ENCODE measurements around the gene BAHCC1.

GRCh38 chr17:81424151-81425017 lies 29.1 kb downstream of the BAHCC1 start:
- TF ChIP-seq PRDM15 (CRISPR knock-in tag; IDR thresholded peaks at IDR 0.05), result no peak
- TF ChIP-seq RAD21 (IDR thresholded peaks at IDR 0.05; ENCODE audit: insufficient read depth, low read depth, low read length), result no peak
- no peak for TF ChIP-seq ELK1 (IDR thresholded peaks at IDR 0.05; ENCODE audit: low read depth, low read length)
- no peak for TF ChIP-seq USF2 (IDR thresholded peaks at IDR 0.05; ENCODE audit: borderline replicate concordance, low read depth, low read length)
- TF ChIP-seq KDM1A (IDR thresholded peaks at IDR 0.05; ENCODE audit: borderline replicate concordance), result no peak
- TF ChIP-seq TAF1 (IDR thresholded peaks at IDR 0.05; ENCODE audit: borderline replicate concordance, low read depth, low read length), result no peak
- no peak for TF ChIP-seq CTCF (IDR thresholded peaks at IDR 0.05 in 2 of 3, conservative IDR thresholded peaks at IDR 0.05 in 1 of 3; ENCODE audit: control insufficient read depth in 2 of 3, extremely low read depth in 1 of 3, insufficient read depth in 1 of 3, low read depth in 3 of 3, low read length in 3 of 3)
- no peak for TF ChIP-seq RFX5 (IDR thresholded peaks at IDR 0.05; ENCODE audit: low read depth, low read length)
- no peak for TF ChIP-seq PBX3 (IDR thresholded peaks at IDR 0.05; ENCODE audit: insufficient replicate concordance, low read depth, low read length)
- TF ChIP-seq NR2C2 (IDR thresholded peaks at IDR 0.05; ENCODE audit: borderline replicate concordance, control insufficient read depth, insufficient read length, low read depth), result no peak
- no peak for TF ChIP-seq EP300 (IDR thresholded peaks at IDR 0.05; ENCODE audit: borderline replicate concordance in 1 of 2, control insufficient read depth in 1 of 2, low read depth in 2 of 2, low read length in 2 of 2)
- no peak for TF ChIP-seq BCLAF1 (IDR thresholded peaks at IDR 0.05)
